Karpas-422 (cell line): ENCODE data around the gene TPD52L1. TPM values are rescaled to one million over a fixed set of nuclear protein-coding genes. Genes with fewer than 3 reads are reported as not detected.

Source experiments
- DNase-seq: peaks from one replicate; pipeline ENCODE4 v3.0.0-alpha.2; 2015
- H2AFZ ChIP-seq: fragments of 200-600 bp; sonication (generic); 2 replicates; pipeline ENCODE4 v1.6.1; 2014; ENCODE audit warnings: antibody characterized with exemption, low read length, mixed read lengths
- H3K27ac ChIP-seq: fragments of 200-600 bp; sonication (generic); 2 replicates; pipeline ENCODE4 v1.5.1; 2014; ENCODE audit warnings: mild to moderate bottlenecking, low read length, moderate library complexity
- H3K27me3 ChIP-seq: fragments of 200-600 bp; sonication (generic); 2 replicates; pipeline ENCODE4 v1.6.1; 2014; ENCODE audit warnings: low read length, mixed read lengths
- H3K36me3 ChIP-seq: fragments of 200-600 bp; sonication (generic); 2 replicates; pipeline ENCODE4 v1.6.1; 2014; ENCODE audit warnings: low read length, mixed read lengths; ENCODE audit not compliant: insufficient read depth
- H3K4me1 ChIP-seq: fragments of 200-600 bp; sonication (generic); 2 replicates; pipeline ENCODE4 v1.6.1; 2014; ENCODE audit warnings: mild to moderate bottlenecking, low read length, mixed read lengths
- H3K4me2 ChIP-seq: fragments of 200-600 bp; sonication (generic); 2 replicates; pipeline ENCODE4 v1.6.1; 2014; ENCODE audit warnings: low read length, low read depth, mild to moderate bottlenecking; ENCODE audit not compliant: poor library complexity, severe bottlenecking
- H3K4me3 ChIP-seq: fragments of 200-600 bp; sonication (generic); 2 replicates; pipeline ENCODE4 v1.5.1; 2014; ENCODE audit warnings: mild to moderate bottlenecking, antibody characterized with exemption, low read length, mixed read lengths
- H3K79me2 ChIP-seq: fragments of 200-600 bp; sonication (generic); 2 replicates; pipeline ENCODE4 v1.6.1; 2014; ENCODE audit warnings: mild to moderate bottlenecking, low read length, mixed read lengths
- H3K9ac ChIP-seq: fragments of 200-600 bp; sonication (generic); 2 replicates; pipeline ENCODE4 v1.6.0; 2014; ENCODE audit warnings: low read length
- H3K9me2 ChIP-seq: fragments of 200-600 bp; sonication (generic), shearing (Covaris generic); replicated peaks from 2 replicates; pipeline ENCODE4 v1.6.0; 2014; ENCODE audit warnings: mild to moderate bottlenecking, low read length, moderate library complexity; ENCODE audit not compliant: insufficient read depth
- H3K9me3 ChIP-seq: fragments of 300-700, 200-600 bp; sonication (generic); 2 replicates; pipeline ENCODE4 v1.6.1; 2014; ENCODE audit warnings: low read length, mixed read lengths
- H4K20me1 ChIP-seq: fragments of 200-600 bp; sonication (generic); 2 replicates; pipeline ENCODE4 v1.6.1; 2014; ENCODE audit warnings: mild to moderate bottlenecking, antibody characterized with exemption, low read length, low read depth; ENCODE audit not compliant: insufficient read depth
- total RNA-seq: library from RNA; depleted of rRNA; stranded (reverse); fragments of >200 nt; shearing (Covaris generic); gene quantifications from 2 replicates; pipeline ENCODE4 v1.2.3, GENCODE V29; 2014; ENCODE audit warnings: low replicate concordance

The TPD52L1 gene
- total RNA-seq, 1 experiment from 2014 or later = not detected

DNA sequence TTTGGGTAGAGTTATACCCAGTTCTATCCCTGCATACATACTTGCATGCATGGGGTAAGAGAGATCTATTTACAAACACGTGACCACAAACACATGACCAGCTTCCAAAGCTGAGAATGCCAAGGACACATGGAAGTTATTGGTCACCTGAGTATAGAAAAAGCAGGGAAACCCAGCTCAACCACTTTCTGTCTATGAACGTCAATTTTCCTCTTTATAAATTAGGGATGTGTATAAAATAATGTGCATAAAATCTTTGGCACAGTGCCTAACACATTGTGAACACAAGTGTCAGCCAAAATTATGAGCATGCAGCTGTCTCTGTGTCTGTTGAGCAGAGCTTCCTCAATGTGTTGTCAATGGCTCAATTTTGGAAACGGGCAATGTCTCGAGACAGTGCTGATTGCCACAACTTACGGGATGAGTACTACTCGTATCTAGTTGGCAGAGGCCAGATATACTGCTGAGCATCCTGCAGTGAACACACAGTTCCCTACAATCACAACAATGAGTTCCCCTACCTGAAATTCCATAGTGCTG is 44.9 kb downstream of the TPD52L1 start:
- no peaks in the 10 kb centered on the region for H3K27me3 ChIP-seq
- H3K4me1 ChIP-seq = no peaks in the 10 kb centered on the region
- H3K9ac ChIP-seq = no peak overlapping the region
- no peak overlapping the region for H3K4me2 ChIP-seq
- no peaks in the 10 kb centered on the region for H4K20me1 ChIP-seq
- no peaks in the 10 kb centered on the region for H3K36me3 ChIP-seq
- no peaks in the 10 kb centered on the region for H3K9me3 ChIP-seq
- no peaks in the 10 kb centered on the region for H3K79me2 ChIP-seq
- no peak overlapping the region for H2AFZ ChIP-seq
- no peak overlapping the region for H3K4me3 ChIP-seq
- DNase-seq = no peak
- no peaks in the 10 kb centered on the region for H3K9me2 ChIP-seq
- H3K27ac ChIP-seq = no peak overlapping the region

DNA sequence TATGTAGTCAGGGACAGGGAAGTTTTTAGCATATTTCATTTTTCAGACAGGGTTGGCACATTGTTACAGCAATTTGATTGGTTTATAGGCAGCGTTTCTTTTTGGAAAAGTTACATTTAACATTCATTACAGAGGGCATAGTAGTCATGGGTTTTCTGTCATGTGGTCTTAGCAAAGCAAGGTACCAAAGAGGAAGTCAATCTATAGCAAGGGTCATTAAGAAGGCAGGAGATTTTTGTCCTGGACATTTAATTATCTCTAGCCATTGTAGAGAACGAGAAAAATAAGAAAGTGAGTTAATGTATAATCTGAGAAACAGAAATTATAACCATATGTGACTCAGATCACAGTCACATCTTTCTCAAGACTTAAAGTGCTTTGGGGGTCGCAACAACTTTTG is 47.4 kb downstream of the TPD52L1 start:
- no peak overlapping the region for H3K27ac ChIP-seq
- no peak for DNase-seq
- H3K36me3 ChIP-seq = no peaks in the 10 kb centered on the region
- H3K9ac ChIP-seq = no peak overlapping the region
- no peaks in the 10 kb centered on the region for H3K9me3 ChIP-seq
- H3K4me2 ChIP-seq = no peak overlapping the region
- no peaks in the 10 kb centered on the region for H4K20me1 ChIP-seq
- H3K27me3 ChIP-seq = no peaks in the 10 kb centered on the region
- no peaks in the 10 kb centered on the region for H3K4me1 ChIP-seq
- no peaks in the 10 kb centered on the region for H3K9me2 ChIP-seq
- H3K4me3 ChIP-seq = no peak overlapping the region
- no peaks in the 10 kb centered on the region for H3K79me2 ChIP-seq
- H2AFZ ChIP-seq = no peak overlapping the region

DNA sequence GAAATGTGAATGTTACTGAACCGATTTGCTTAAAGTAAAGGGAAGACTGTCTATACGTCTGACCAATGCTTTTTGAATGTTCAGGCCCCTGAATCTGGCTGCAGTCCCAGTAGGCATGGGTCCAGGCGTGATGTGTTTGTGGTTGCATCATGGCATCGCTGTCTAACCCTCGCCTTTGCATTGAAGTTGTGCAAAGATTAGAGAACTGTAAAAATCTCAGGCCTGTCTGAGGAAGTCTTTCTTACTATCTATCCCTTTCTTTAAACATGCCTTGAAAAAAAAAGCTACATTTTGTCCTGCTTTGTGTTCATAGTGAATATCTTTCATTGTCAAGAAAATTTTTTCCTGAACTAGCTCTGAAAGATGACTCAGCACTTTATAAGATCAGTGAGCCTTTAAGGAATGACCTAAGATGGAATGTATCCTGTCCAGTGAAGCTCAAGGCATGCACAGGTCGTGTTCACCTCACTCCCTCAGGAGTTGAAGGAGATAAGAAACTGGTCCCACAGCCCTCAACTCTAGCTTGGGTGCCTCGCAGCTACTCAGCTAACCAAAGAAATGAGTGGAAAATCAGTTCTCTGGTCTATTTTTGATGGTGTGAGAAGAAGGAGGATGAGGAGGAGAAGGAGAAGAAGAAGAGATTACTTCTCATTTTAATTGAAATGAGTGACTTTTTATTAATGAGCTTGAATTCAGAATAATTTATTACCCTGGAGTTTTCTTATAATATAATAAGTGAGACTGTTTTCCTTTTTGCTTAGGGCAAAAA is 48.6 kb downstream of the TPD52L1 start:
- Histone ChIP-seq H3K4me2 (no peak overlapping the region), H3K27me3 (no peaks in the 10 kb centered on the region), H3K4me1 (no peaks in the 10 kb centered on the region), H3K4me3 (no peak overlapping the region), H4K20me1 (no peaks in the 10 kb centered on the region), H3K27ac (no peak overlapping the region), H3K79me2 (no peaks in the 10 kb centered on the region), H3K9me2 (no peaks in the 10 kb centered on the region), H2AFZ (no peak overlapping the region), H3K9me3 (no peaks in the 10 kb centered on the region), H3K9ac (no peak overlapping the region), H3K36me3 (no peaks in the 10 kb centered on the region)
- DNase-seq = no peak

DNA sequence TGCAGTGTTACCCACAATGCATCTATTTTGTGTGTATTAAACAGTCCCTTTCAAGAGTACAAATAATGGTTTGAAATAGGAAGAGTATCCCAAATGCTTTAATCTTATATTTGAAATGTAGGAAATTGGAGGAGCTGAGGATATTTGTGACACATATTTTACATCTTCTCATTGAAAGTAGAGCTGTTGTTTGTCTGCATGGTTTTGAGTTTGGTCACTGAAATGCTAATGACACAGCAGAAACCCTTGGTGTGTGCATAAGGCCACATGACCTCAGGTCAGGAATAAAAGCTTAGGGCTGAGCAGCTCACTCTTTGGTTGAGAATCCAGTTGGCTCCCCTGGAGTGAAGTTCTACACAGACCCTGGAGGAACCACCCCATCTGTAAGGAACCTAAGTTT is 49.8 kb downstream of the TPD52L1 start:
- Histone ChIP-seq H4K20me1 (no peaks in the 10 kb centered on the region), H3K9ac (no peak overlapping the region), H3K9me2 (no peaks in the 10 kb centered on the region), H3K27ac (no peak overlapping the region), H3K27me3 (no peaks in the 10 kb centered on the region), H3K9me3 (no peaks in the 10 kb centered on the region), H3K4me2 (no peak overlapping the region), H3K4me1 (no peaks in the 10 kb centered on the region), H3K79me2 (no peaks in the 10 kb centered on the region), H2AFZ (no peak overlapping the region), H3K4me3 (no peak overlapping the region), H3K36me3 (no peaks in the 10 kb centered on the region)
- DNase-seq = no peak

DNA sequence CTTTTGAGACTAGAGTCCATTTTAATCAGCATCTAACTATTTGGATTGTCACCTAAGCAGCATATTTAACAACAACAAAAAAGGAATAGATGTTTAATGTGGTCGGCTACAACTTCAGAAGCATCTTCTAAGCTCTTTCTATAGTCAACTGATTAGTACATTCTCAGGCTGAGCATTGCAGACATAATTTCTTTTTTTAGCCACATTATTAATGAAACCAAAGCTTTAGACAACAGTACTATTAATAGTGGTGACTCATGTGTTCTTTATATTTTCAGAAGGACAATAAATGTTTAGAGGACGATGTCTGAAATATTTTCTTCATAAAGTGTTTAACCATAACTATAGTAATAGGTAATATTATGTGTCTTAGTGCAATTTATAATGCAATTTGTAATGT is 52.4 kb downstream of the TPD52L1 start:
- Histone ChIP-seq H3K4me1 (no peaks in the 10 kb centered on the region), H3K4me2 (no peak overlapping the region), H3K27me3 (no peaks in the 10 kb centered on the region), H3K4me3 (no peak overlapping the region), H3K36me3 (no peaks in the 10 kb centered on the region), H3K27ac (no peak overlapping the region), H3K9ac (no peak overlapping the region), H4K20me1 (no peaks in the 10 kb centered on the region), H3K9me2 (no peaks in the 10 kb centered on the region), H3K9me3 (no peaks in the 10 kb centered on the region), H3K79me2 (no peaks in the 10 kb centered on the region), H2AFZ (no peak overlapping the region)
- DNase-seq = no peak

DNA sequence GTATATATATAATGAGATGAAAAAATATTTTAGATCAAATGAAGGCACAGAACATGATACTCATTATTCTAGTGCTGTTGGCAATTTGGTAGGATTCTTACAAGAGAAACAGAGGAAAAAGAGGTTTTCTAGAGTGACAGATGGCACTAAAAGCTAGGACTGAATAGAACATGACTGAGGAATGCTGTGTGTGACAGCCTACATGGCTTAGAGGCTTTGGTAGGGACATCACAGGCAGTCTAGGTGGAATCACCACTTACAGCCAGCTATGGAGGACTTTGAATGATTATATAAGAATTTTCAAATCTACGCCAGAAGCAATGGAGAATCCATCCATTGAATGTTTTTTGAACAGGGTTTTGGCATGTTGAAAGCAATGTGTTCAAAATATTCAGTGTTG is 52.8 kb downstream of the TPD52L1 start:
- Histone ChIP-seq H4K20me1 (no peaks in the 10 kb centered on the region), H3K4me2 (no peak overlapping the region), H3K4me1 (no peaks in the 10 kb centered on the region), H3K4me3 (no peak overlapping the region), H3K9me2 (no peaks in the 10 kb centered on the region), H3K27ac (no peak overlapping the region), H3K79me2 (no peaks in the 10 kb centered on the region), H3K36me3 (no peaks in the 10 kb centered on the region), H2AFZ (no peak overlapping the region), H3K9me3 (no peaks in the 10 kb centered on the region), H3K27me3 (no peaks in the 10 kb centered on the region), H3K9ac (no peak overlapping the region)
- DNase-seq = no peak

DNA sequence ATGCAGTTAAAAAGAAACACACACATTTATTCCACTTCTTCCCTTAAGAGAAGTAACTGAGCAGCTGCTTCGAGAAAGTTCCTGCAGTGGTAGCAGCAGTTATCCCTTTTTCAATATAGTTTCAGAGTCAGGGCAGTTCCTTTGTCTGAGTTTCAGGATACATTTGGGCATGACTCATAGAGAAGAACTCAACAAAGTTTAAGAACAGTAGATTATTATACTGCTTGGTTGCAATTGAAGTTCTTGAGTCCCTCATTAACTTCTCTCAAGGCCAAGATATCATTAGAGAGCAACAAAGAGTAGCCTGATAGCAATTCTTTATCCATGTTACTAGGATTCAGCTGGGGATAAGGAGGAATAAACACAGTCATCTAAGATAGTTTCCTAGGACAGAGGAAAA is 54.4 kb downstream of the TPD52L1 start:
- Histone ChIP-seq H4K20me1 (no peaks in the 10 kb centered on the region), H3K9me3 (no peaks in the 10 kb centered on the region), H2AFZ (no peak overlapping the region), H3K27me3 (no peaks in the 10 kb centered on the region), H3K4me3 (no peak overlapping the region), H3K4me2 (no peak overlapping the region), H3K9me2 (no peaks in the 10 kb centered on the region), H3K79me2 (no peaks in the 10 kb centered on the region), H3K27ac (no peak overlapping the region), H3K36me3 (no peaks in the 10 kb centered on the region), H3K9ac (no peak overlapping the region), H3K4me1 (no peaks in the 10 kb centered on the region)
- DNase-seq = no peak

DNA sequence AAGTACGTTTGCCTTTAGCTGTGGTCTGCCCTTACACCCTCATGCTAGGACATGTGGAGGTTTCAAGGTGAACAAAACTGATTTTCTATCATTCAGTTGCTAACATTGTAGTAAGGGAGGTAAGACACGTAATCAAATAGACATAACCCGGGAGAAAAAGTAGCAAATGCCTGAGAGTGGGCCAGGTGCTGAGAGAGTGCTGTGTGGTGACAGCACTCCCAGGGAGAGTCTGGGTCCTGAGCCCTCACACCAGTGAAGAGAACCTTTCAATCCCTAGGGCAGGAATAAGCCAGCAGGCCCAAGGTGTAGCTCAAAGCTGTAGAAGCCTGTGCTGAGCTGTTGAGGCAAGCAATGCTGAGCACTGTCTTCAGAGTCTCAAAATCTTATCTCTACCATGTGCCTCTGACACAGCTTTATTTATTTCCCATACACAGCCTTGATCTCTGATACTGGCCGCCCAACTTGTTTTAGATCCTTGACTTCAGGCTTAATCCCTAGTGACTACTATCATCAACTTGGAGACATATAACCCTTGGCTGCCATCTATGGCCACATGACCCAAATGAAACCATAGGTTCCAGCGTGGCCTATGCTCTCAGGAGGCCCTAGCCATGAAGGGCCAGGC is 55.2 kb downstream of the TPD52L1 start:
- Histone ChIP-seq H3K4me2 (no peak overlapping the region), H3K4me1 (no peaks in the 10 kb centered on the region), H3K9me3 (no peaks in the 10 kb centered on the region), H3K4me3 (no peak overlapping the region), H3K27ac (no peak overlapping the region), H3K36me3 (no peaks in the 10 kb centered on the region), H3K9me2 (no peaks in the 10 kb centered on the region), H3K9ac (no peak overlapping the region), H3K27me3 (no peaks in the 10 kb centered on the region), H3K79me2 (no peaks in the 10 kb centered on the region), H4K20me1 (no peaks in the 10 kb centered on the region), H2AFZ (no peak overlapping the region)
- no peak for DNase-seq
